Lower lobe of right lung (tissue), 2 donors: Measurements from ENCODE around the gene SPP2. TPM values are rescaled to one million over a fixed set of nuclear protein-coding genes. Genes with fewer than 3 reads are reported as not detected.

Experiments
- ATAC-seq, 2 donors: fragments of 200-7000 bp; cut with Tn5 transposase; one replicate each; pipeline ENCODE4 v1.9.1; 2020 to 2022; ENCODE audit warnings: mild to moderate bottlenecking in 2 of 2, moderate library complexity in 2 of 2
- DNase-seq: peaks from one replicate; pipeline ENCODE4 v3.0.0-alpha.2; 2020
- H3K27ac ChIP-seq: fragments of 200-600 bp; one replicate; pipeline ENCODE4 v1.8.0; 2022
- H3K27me3 ChIP-seq: fragments of 200-600 bp; one replicate; pipeline ENCODE4 v1.8.0; 2022; ENCODE audit warnings: low read depth
- H3K36me3 ChIP-seq: fragments of 200-600 bp; one replicate; pipeline ENCODE4 v1.8.0; 2022; ENCODE audit warnings: mild to moderate bottlenecking
- H3K4me1 ChIP-seq: fragments of 200-600 bp; one replicate; pipeline ENCODE4 v1.8.0; 2022
- H3K4me3 ChIP-seq: fragments of 200-600 bp; one replicate; pipeline ENCODE4 v1.8.0; 2022; ENCODE audit warnings: mild to moderate bottlenecking
- H3K9me3 ChIP-seq: fragments of 200-600 bp; one replicate; pipeline ENCODE4 v1.8.0; 2022
- intact Hi-C: fragments of 100-400 bp; cut with DNase I; formaldehyde crosslinking; loops from one replicate; pipeline ENCODE4 v1.11.0; 2022
- total RNA-seq: library from RNA; stranded (reverse); fragmentation: NEBNext Ultra II Directional; extraction: Animal tissue kit (Norgen Biotek cat#: 25700); gene quantifications from one replicate; pipeline ENCODE4 v1.2.1, GENCODE V29; 2021
- TF ChIP-seq, protein P1 (sequence below): fragments of 200-600 bp; IDR thresholded peaks from one replicate; pipeline ENCODE4 v1.8.0; 2022; ENCODE audit warnings: antibody characterized with exemption, mild to moderate bottlenecking
- donor health status: DM: no; HTN: yes; CAD: no; lungs with severe emphysema.

SPP2 gene
- total RNA-seq, 1 donor from 2014 or later: not detected

DNA sequence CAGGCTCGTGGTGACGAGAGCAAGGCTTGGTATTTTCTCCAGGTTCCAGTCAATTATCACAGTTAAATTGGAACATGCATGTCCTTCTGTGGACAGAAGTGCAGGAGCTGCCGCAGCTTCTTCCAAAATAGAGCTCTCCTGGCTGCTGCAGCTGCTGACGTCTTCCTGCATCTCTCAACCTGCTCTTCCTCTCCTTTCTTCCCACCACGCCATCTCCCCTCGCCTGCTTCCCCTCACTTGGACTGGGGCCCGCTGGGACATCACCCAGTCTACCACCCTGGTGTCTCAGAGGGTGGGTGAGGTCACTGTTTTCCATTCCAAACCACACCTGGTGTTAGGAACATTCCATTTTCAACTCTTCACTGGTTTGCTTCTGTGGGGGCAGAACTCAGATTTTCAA is 41.4 kb downstream of the SPP2 start:
- no peaks in the 10 kb centered on the region for H3K27me3 ChIP-seq
- H3K4me1 ChIP-seq: peaks cover 15% of the 10 kb centered on the region
- H3K36me3 ChIP-seq: no peaks in the 10 kb centered on the region
- peak; percentile 61 to 64 for ATAC-seq
- TF ChIP-seq, protein P1, sequence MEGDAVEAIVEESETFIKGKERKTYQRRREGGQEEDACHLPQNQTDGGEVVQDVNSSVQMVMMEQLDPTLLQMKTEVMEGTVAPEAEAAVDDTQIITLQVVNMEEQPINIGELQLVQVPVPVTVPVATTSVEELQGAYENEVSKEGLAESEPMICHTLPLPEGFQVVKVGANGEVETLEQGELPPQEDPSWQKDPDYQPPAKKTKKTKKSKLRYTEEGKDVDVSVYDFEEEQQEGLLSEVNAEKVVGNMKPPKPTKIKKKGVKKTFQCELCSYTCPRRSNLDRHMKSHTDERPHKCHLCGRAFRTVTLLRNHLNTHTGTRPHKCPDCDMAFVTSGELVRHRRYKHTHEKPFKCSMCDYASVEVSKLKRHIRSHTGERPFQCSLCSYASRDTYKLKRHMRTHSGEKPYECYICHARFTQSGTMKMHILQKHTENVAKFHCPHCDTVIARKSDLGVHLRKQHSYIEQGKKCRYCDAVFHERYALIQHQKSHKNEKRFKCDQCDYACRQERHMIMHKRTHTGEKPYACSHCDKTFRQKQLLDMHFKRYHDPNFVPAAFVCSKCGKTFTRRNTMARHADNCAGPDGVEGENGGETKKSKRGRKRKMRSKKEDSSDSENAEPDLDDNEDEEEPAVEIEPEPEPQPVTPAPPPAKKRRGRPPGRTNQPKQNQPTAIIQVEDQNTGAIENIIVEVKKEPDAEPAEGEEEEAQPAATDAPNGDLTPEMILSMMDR: no peak
- peak overlapping the region; percentile 64 for H3K27ac ChIP-seq
- no peak overlapping the region for H3K4me3 ChIP-seq
- intact Hi-C loops: no loop called here
- H3K9me3 ChIP-seq: no peaks in the 10 kb centered on the region
- no peak for DNase-seq

DNA sequence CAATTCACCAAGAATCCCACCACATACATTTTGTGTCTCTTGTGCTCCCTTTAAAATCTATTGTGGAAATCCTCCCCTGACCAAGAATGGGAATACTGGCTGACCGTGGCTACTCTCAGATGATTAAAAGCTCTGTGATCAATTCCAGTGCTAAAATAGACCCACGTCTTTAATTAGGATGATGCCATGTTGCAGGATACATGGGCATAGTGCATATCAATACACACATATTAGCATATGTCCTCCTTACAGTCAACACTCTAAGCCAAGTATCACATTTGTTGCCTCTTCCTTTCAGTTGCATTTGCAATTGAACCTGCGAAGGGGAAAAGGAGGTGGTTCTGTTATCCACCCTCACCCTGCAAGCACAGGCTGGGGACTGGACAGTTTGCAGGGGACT is 41.8 kb downstream of the SPP2 start:
- Histone ChIP-seq H3K27ac (no peak overlapping the region), H3K36me3 (no peaks in the 10 kb centered on the region), H3K27me3 (no peaks in the 10 kb centered on the region), H3K4me1 (peaks cover 15% of the 10 kb centered on the region), H3K9me3 (no peaks in the 10 kb centered on the region), H3K4me3 (no peak overlapping the region)
- DNase-seq (no peak), ATAC-seq (no peak)
- intact Hi-C loops: no loop called here
- TF ChIP-seq, protein P1: no peak

DNA sequence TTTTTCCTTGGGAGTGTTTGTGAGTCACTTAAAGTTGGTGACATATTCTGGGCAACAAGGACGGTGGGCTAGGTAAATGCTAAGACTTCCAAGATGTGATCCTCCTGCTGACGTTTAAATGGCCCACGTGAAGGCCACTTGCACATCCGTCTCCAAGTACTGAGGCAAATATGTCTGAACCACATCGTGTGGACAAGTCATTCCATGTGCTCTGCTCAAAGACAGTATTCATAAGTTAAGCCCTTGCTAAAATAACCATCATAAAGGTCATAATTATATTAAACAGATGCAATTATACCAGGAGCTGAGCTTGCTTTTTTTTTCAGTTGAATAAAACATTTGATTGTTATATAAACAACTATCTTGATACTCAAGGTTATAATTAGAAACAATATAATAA is 44.8 kb downstream of the SPP2 start:
- no peak overlapping the region for H3K4me3 ChIP-seq
- peaks cover 15% of the 10 kb centered on the region for H3K4me1 ChIP-seq
- no peak overlapping the region for H3K27ac ChIP-seq
- no peaks in the 10 kb centered on the region for H3K9me3 ChIP-seq
- TF ChIP-seq, protein P1: no peak
- H3K27me3 ChIP-seq: no peaks in the 10 kb centered on the region
- H3K36me3 ChIP-seq: no peaks in the 10 kb centered on the region
- ATAC-seq (no peak), DNase-seq (no peak)
- intact Hi-C loops: no loop called here

DNA sequence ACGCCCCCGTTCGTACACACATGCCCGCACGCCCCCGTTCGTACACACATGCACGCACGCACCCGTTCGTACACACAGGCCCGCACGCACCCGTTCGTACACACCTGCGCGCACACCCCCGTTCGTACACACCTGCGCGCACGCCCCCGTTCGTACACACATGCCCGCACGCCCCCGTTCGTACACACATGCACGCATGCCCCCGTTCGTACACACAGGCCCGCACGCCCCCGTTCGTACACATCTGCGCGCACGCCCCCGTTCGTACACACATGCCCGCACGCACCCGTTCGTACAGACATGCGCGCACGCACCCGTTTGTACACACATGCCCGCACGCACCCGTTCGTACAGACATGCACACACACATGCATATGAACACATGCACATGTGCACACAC is 45.7 kb downstream of the SPP2 start:
- ATAC-seq (no peak), DNase-seq (no peak)
- no peaks in the 10 kb centered on the region for H3K9me3 ChIP-seq
- intact Hi-C loops: no loop called here
- H3K27ac ChIP-seq: no peak overlapping the region
- H3K4me1 ChIP-seq: peaks cover 13% of the 10 kb centered on the region
- no peaks in the 10 kb centered on the region for H3K27me3 ChIP-seq
- no peaks in the 10 kb centered on the region for H3K36me3 ChIP-seq
- TF ChIP-seq, protein P1: no peak
- H3K4me3 ChIP-seq: no peak overlapping the region

DNA sequence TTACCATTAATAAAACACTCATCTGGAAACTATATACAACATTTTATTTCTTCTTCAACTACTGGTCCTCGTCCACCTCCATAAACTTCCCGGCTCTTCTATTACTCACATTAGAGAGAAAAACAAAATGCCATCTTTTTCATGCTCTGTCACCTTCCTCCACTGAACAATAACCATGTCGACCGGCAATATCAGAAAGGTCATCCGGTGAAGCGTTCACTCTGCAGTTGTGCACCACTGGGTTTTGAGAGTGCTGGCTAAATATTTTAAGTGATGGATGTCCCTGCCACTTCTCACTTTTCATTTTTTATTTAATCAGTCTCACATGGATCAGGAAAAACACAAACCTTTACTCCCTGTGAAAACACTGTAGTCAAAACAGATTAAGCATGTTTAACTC is 48.2 kb downstream of the SPP2 start:
- H3K27me3 ChIP-seq: no peaks in the 10 kb centered on the region
- TF ChIP-seq, protein P1: no peak
- ATAC-seq: no peak
- H3K27ac ChIP-seq: no peak overlapping the region
- no peaks in the 10 kb centered on the region for H3K36me3 ChIP-seq
- intact Hi-C loops: no loop called here
- no peak overlapping the region for H3K4me3 ChIP-seq
- H3K9me3 ChIP-seq: no peaks in the 10 kb centered on the region
- DNase-seq: no peak
- no peaks in the 10 kb centered on the region for H3K4me1 ChIP-seq

DNA sequence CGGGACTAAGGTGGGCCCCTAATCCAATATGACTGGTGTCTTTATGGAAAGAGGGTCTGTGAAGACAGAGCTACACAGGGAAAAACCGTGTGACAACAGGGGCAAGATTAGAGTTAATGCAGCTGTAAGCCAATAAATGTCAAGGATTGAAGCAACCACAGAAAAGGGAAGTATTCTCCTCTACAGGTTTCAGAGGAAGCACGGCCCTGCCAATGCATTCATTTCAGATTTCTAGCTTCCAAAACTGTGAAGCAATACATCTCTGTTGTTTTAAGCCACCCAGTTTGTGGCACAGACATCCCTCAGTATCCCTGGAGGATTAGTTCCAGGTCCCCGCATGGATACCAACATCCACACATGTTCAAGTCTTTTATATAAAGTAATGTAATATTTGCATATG is 48.8 kb downstream of the SPP2 start:
- DNase-seq (no peak), ATAC-seq (no peak)
- H3K36me3 ChIP-seq: no peaks in the 10 kb centered on the region
- intact Hi-C loops: no loop called here
- no peak overlapping the region for H3K4me3 ChIP-seq
- no peaks in the 10 kb centered on the region for H3K9me3 ChIP-seq
- H3K27ac ChIP-seq: no peak overlapping the region
- no peaks in the 10 kb centered on the region for H3K4me1 ChIP-seq
- H3K27me3 ChIP-seq: no peaks in the 10 kb centered on the region
- TF ChIP-seq, protein P1: no peak
